GM23338 (cell line): Measurements from ENCODE around the gene GRIN2A.

Experiments used
- CREB1 ChIP-seq: fragments of 250-450 bp; sonication (Bioruptor Pico); IDR thresholded peaks from 2 replicates; pipeline ENCODE4 v1.5.0; 2020; ENCODE audit warnings: low read depth, mild to moderate bottlenecking, moderate library complexity
- CTCF ChIP-seq, 2 experiments: fragments of 200-600 bp in 1 of 2; sonication (generic) in 1 of 2; conservative IDR thresholded peaks; 2 replicates each; pipeline versions ENCODE4 v1.5.1 to v1.6.1; 2016 to 2017; ENCODE audit warnings: antibody characterized with exemption in 2 of 2, low read depth in 2 of 2, mild to moderate bottlenecking in 2 of 2, moderate library complexity in 1 of 2
- ETS1 ChIP-seq: IDR thresholded peaks from 2 replicates; pipeline ENCODE4 v1.6.1; 2016; ENCODE audit warnings: antibody characterized with exemption
- EZH2 ChIP-seq: fragments of 200-600 bp; sonication (generic); IDR thresholded peaks from one replicate; pipeline ENCODE4 v1.8.0; 2017; ENCODE audit warnings: antibody characterized with exemption, mild to moderate bottlenecking, low read depth; ENCODE audit not compliant: unreplicated experiment
- EZH2phosphoT487 ChIP-seq: fragments of 200-600 bp; sonication (generic); IDR thresholded peaks from one replicate; pipeline ENCODE4 v1.8.1; 2018; ENCODE audit warnings: antibody characterized with exemption; ENCODE audit not compliant: unreplicated experiment
- JUNB ChIP-seq: IDR thresholded peaks from one replicate; pipeline ENCODE4 v1.6.1; 2016; ENCODE audit warnings: antibody characterized with exemption; ENCODE audit not compliant: unreplicated experiment
- NANOG ChIP-seq: IDR thresholded peaks from 2 replicates; pipeline ENCODE4 v1.6.1; 2016; ENCODE audit warnings: antibody characterized with exemption, borderline replicate concordance
- POLR2AphosphoS5 ChIP-seq: IDR thresholded peaks from 2 replicates; pipeline ENCODE4 v1.6.1; 2016; ENCODE audit warnings: antibody characterized with exemption, low read depth
- REST ChIP-seq: IDR thresholded peaks from one replicate; pipeline ENCODE4 v1.6.1; 2018; ENCODE audit warnings: antibody characterized with exemption; ENCODE audit not compliant: unreplicated experiment
- STAT1 ChIP-seq: IDR thresholded peaks from one replicate; pipeline ENCODE4 v1.6.1; 2016; ENCODE audit warnings: antibody characterized with exemption; ENCODE audit not compliant: unreplicated experiment
- ZNF114 ChIP-seq: fragments of 250-450 bp; sonication (Bioruptor Pico); IDR thresholded peaks from 2 replicates; pipeline ENCODE4 v1.5.0; 2020; ENCODE audit warnings: mild to moderate bottlenecking, moderate library complexity
- ZNF331 ChIP-seq: fragments of 250-450 bp; sonication (Bioruptor Pico); IDR thresholded peaks from 2 replicates; pipeline ENCODE4 v1.5.0; 2020; ENCODE audit warnings: low read depth, mild to moderate bottlenecking, moderate library complexity
- ZNF462 ChIP-seq: fragments of 250-450 bp; sonication (Bioruptor Pico); IDR thresholded peaks from 2 replicates; pipeline ENCODE4 v1.5.0; 2020; ENCODE audit warnings: mild to moderate bottlenecking, moderate library complexity

- no peak for TF ChIP-seq REST
- TF ChIP-seq CTCF (conservative IDR thresholded peaks at IDR 0.05; ENCODE audit: low read depth in 2 of 2) = no peak
- peak; percentile 60; the same call in 1 of the 2 replicates for TF ChIP-seq NANOG
- no peak for TF ChIP-seq POLR2AphosphoS5
- TF ChIP-seq JUNB = no peak
- TF ChIP-seq EZH2phosphoT487 = no peak
- no peak for TF ChIP-seq CREB1
- TF ChIP-seq EZH2 = no peak
- TF ChIP-seq STAT1 = no peak
- TF ChIP-seq ZNF114 (CRISPR knock-in tag) = no peak
- TF ChIP-seq ZNF462 = 0 out of 2 replicates have a peak, but pooled peaks have one; percentile 33
- TF ChIP-seq ZNF331 = no peak
- TF ChIP-seq ETS1 = no peak
These were observed 365.6 kb downstream of the GRIN2A start for GRCh38 chr16:9816644-9817043.
